Keratinocyte (primary cell): ENCODE measurements around the gene SLC16A13. TPM values are rescaled to one million over a fixed set of nuclear protein-coding genes. Genes with fewer than 3 reads are reported as not detected.

Experiments used
- DNase-seq: peaks from one replicate; pipeline ENCODE4 v3.0.0-alpha.2; 2011; ENCODE audit warnings: low read depth, missing footprints, low spot score
- FAIRE-seq: peaks from 2 replicates; lab custom pipeline; 2011; peaks lifted over from hg19 to GRCh38; lab: Jason Lieb, UNC
- H2AFZ ChIP-seq: 2 replicates; pipeline ENCODE4 v1.6.0; 2012; ENCODE audit warnings: low read length, control low read depth, inconsistent platforms; ENCODE audit not compliant: control insufficient read depth
- H3K27ac ChIP-seq: 2 replicates; pipeline ENCODE4 v1.5.1; 2011; ENCODE audit warnings: low read length; ENCODE audit not compliant: control insufficient read depth, insufficient read depth
- H3K27me3 ChIP-seq: 3 replicates; pipeline ENCODE4 v1.6.0; 2011; ENCODE audit warnings: low read length; ENCODE audit not compliant: control insufficient read depth, insufficient read depth; ENCODE audit errors: extremely low read depth
- H3K36me3 ChIP-seq, 2 experiments: 2 replicates in 1 of 2; 3 replicates in 1 of 2; pipeline ENCODE4 v1.5.1; 2011; ENCODE audit warnings: low read length in 2 of 2, mild to moderate bottlenecking in 1 of 2; ENCODE audit not compliant: control insufficient read depth in 2 of 2, insufficient read depth in 2 of 2; ENCODE audit errors: extremely low read depth in 1 of 2
- H3K4me1 ChIP-seq: 3 replicates; pipeline ENCODE4 v1.5.1; 2011; ENCODE audit warnings: low read length; ENCODE audit not compliant: control insufficient read depth, insufficient read depth; ENCODE audit errors: extremely low read depth
- H3K4me2 ChIP-seq: 3 replicates; pipeline ENCODE4 v1.6.0; 2011; ENCODE audit warnings: low read depth, low read length; ENCODE audit not compliant: control insufficient read depth, insufficient read depth; ENCODE audit errors: extremely low read depth
- H3K4me3 ChIP-seq, 3 experiments: fragments of 200-600 bp in 1 of 3; sonication (generic) in 1 of 3; 2 replicates in 2 of 3; 3 replicates in 1 of 3; pipeline ENCODE4 v1.5.1; 2011 to 2016; ENCODE audit warnings: low read length in 3 of 3, mild to moderate bottlenecking in 3 of 3, control low read depth in 2 of 3, inconsistent platforms in 1 of 3, low read depth in 1 of 3, mixed read lengths in 1 of 3, mixed run types in 1 of 3, moderate library complexity in 1 of 3; ENCODE audit not compliant: control insufficient read depth in 2 of 3, insufficient read depth in 2 of 3; ENCODE audit errors: extremely low read depth in 1 of 3
- H3K79me2 ChIP-seq: 2 replicates; pipeline ENCODE4 v1.6.0; 2012; ENCODE audit warnings: low read length; ENCODE audit not compliant: control insufficient read depth, insufficient read depth
- H3K9ac ChIP-seq: 3 replicates; pipeline ENCODE4 v1.6.0; 2011; ENCODE audit warnings: low read length; ENCODE audit not compliant: control insufficient read depth, insufficient read depth; ENCODE audit errors: extremely low read depth
- H3K9me1 ChIP-seq: 3 replicates; pipeline ENCODE4 v1.6.0; 2011; ENCODE audit warnings: low read length; ENCODE audit not compliant: control insufficient read depth, insufficient read depth; ENCODE audit errors: extremely low read depth
- H3K9me3 ChIP-seq: 2 replicates; pipeline ENCODE4 v1.5.1; 2012; ENCODE audit warnings: low read depth, low read length; ENCODE audit not compliant: control insufficient read depth
- H4K20me1 ChIP-seq: 3 replicates; pipeline ENCODE4 v1.6.0; 2011; ENCODE audit warnings: low read length; ENCODE audit not compliant: control insufficient read depth, insufficient read depth; ENCODE audit errors: extremely low read depth
- EZH2 ChIP-seq: IDR thresholded peaks from one replicate; pipeline ENCODE4 v1.6.1; 2012; ENCODE audit warnings: inconsistent platforms, mild to moderate bottlenecking, low read length, moderate library complexity
- dilution Hi-C: fragments of 300-500 bp; cut with MboI; formaldehyde crosslinking; loops from one replicate; pipeline ENCODE4 v1.7.0; 2020; ENCODE audit warnings: low sequenced_read_pairs; ENCODE audit not compliant: extremely low pct_ligation_motif_present
- polyA plus RNA-seq, 5 experiments: library from polyadenylated mRNA; depleted of rRNA in 3 of 5; stranded (reverse) in 3 of 5; stranded (forward) in 1 of 5; unstranded in 1 of 5; fragments of >200 nt; gene quantifications; 1 replicate in 1 of 5; 2 replicates in 3 of 5; 3 replicates in 1 of 5; pipeline versions ENCODE4 v1.2.1 to v1.2.3, GENCODE V29; 2011 to 2012; ENCODE audit warnings: missing spikeins in 2 of 5, low read depth in 1 of 5, low replicate concordance in 1 of 5
- TF ChIP-seq, protein P1 (sequence below), 3 experiments: IDR thresholded peaks in 1 of 3; conservative IDR thresholded peaks in 1 of 3; optimal IDR thresholded peaks in 1 of 3; 2 replicates in 2 of 3; 3 replicates in 1 of 3; pipeline versions ENCODE3 to v1.5.1; 2011; ENCODE audit warnings: low read length in 3 of 3, mild to moderate bottlenecking in 3 of 3, moderate library complexity in 2 of 3, control low read depth in 1 of 3, inconsistent platforms in 1 of 3; ENCODE audit not compliant: insufficient read depth in 2 of 3; ENCODE audit errors: extremely low read depth in 1 of 3

Gene SLC16A13
- polyA plus RNA-seq, 1 donor (not counting 4 experiments of a cell fraction or from before 2014, with no cell fraction given) = 2.7 TPM

DNA sequence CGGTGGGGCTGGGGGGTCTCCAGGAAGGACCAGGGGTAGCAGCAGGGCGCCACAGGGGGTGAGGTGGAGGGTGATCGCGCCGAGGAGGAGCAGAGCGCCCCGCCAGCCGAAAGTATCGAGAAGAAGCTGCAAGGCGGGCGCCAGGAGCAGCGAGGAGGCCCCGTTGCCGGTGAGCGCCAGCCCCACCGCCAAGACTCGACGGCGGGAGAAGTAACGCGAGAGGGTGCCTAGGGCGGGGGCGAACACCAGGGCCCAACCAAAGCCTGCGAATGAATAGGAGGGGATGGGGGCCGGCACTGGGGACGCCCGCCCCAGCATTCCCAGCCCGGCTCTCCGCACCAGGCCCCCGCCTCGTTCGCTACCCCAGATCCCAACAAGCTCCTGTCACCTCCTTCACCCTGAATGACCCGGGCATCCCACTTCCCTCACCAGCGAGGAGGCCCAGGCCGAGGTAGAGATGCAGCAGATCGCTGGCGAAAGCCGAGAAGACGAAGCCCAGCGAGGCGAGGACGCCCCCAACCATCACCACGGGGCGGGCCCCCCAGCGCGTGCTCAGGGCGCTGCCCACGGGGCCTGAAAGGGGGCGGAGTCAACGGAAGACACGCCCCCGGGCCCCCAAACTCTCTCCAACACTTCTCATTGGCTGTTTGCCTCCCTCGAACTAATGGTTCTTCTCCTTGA lies 6.8 kb downstream of the SLC16A13 start:
- no peaks in the 10 kb centered on the region for H4K20me1 ChIP-seq

DNA sequence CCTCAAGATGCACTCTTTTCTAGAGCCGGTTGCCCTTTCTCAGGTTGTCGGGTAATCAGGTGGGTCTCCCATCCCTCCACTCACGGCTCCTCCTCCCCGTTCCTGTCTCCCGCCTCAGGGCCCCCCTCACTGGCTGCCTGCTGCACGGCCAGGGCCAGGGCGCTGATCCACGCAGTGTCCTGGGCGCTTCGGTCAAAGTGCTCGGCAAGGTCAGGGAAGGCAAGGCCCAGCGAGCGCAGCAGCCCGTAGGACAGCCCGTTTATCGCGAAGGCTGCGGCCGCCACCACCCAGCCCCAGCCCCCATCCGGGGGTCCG lies 7.3 kb downstream of the SLC16A13 start:
- FAIRE-seq (no peak), DNase-seq (no peak)
- Histone ChIP-seq H3K9me3 (no peaks in the 10 kb centered on the region), H3K27ac (no peak overlapping the region), H3K9ac (peak overlapping the region; percentile 37), H3K9me1 (peaks cover 2% of the 10 kb centered on the region), H3K4me3 (peak overlapping the region in 2 of 3 experiments; percentile 14 to 21), H4K20me1 (no peaks in the 10 kb centered on the region), H3K79me2 (peaks cover 4% of the 10 kb centered on the region), H3K27me3 (peaks cover 21% of the 10 kb centered on the region), H3K4me1 (peaks cover 31% of the 10 kb centered on the region), H2AFZ (peak overlapping the region; percentile 43), H3K4me2 (peak overlapping the region; percentile 60), H3K36me3 (no peaks in the 10 kb centered on the region)
- TF ChIP-seq, protein P1, sequence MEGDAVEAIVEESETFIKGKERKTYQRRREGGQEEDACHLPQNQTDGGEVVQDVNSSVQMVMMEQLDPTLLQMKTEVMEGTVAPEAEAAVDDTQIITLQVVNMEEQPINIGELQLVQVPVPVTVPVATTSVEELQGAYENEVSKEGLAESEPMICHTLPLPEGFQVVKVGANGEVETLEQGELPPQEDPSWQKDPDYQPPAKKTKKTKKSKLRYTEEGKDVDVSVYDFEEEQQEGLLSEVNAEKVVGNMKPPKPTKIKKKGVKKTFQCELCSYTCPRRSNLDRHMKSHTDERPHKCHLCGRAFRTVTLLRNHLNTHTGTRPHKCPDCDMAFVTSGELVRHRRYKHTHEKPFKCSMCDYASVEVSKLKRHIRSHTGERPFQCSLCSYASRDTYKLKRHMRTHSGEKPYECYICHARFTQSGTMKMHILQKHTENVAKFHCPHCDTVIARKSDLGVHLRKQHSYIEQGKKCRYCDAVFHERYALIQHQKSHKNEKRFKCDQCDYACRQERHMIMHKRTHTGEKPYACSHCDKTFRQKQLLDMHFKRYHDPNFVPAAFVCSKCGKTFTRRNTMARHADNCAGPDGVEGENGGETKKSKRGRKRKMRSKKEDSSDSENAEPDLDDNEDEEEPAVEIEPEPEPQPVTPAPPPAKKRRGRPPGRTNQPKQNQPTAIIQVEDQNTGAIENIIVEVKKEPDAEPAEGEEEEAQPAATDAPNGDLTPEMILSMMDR (optimal IDR thresholded peaks at IDR 0.05 in 1 of 3, IDR thresholded peaks at IDR 0.05 in 1 of 3, conservative IDR thresholded peaks at IDR 0.05 in 1 of 3; ENCODE audit: extremely low read depth in 1 of 3, insufficient read depth in 2 of 3, low read length in 3 of 3) = no peak
- peak; percentile 72 for TF ChIP-seq EZH2
- dilution Hi-C loops = no loop called here

More for the DNA sequence above, 6.8 kb downstream of the SLC16A13 start:
- dilution Hi-C loops = no loop called here
- no peak for FAIRE-seq
- H3K9me1 ChIP-seq = peaks cover 2% of the 10 kb centered on the region
- peak overlapping the region; percentile 12 for H2AFZ ChIP-seq
- DNase-seq = no peak
- H3K27me3 ChIP-seq = peaks cover 21% of the 10 kb centered on the region
- no peak overlapping the region for H3K9ac ChIP-seq
- H3K27ac ChIP-seq = no peak overlapping the region
- peaks cover 30% of the 10 kb centered on the region for H3K4me1 ChIP-seq
- H3K36me3 ChIP-seq = no peaks in the 10 kb centered on the region
- H3K9me3 ChIP-seq = no peaks in the 10 kb centered on the region
- H3K79me2 ChIP-seq = peaks cover 4% of the 10 kb centered on the region
- TF ChIP-seq EZH2 = peak; percentile 20
- TF ChIP-seq, protein P1 (optimal IDR thresholded peaks at IDR 0.05 in 1 of 3, IDR thresholded peaks at IDR 0.05 in 1 of 3, conservative IDR thresholded peaks at IDR 0.05 in 1 of 3; ENCODE audit: extremely low read depth in 1 of 3, insufficient read depth in 2 of 3, low read length in 3 of 3) = no peak
- H3K4me2 ChIP-seq = peak overlapping the region; percentile 60
- no peak overlapping the region for H3K4me3 ChIP-seq
